ENCODE data around the gene LAMA1. TPM values are rescaled to one million over a fixed set of nuclear protein-coding genes. Genes with fewer than 3 reads are reported as not detected.

The LAMA1 gene
- total RNA-seq, 4 donors from 2014 or later = 1.1 to 4.6 (median 1.3) TPM

GRCh38 chr18:7032537-7032936 is 85.1 kb downstream of the LAMA1 start:
- TF ChIP-seq CTCF (IDR thresholded peaks at IDR 0.05; ENCODE audit: low read depth) = no peak

- no peak for TF ChIP-seq CTCF (IDR thresholded peaks at IDR 0.05; ENCODE audit: low read depth)
Observed at GRCh38 chr18:7028625-7029024, 89.0 kb downstream of the LAMA1 start.

GRCh38 chr18:7025194-7025593 is 92.4 kb downstream of the LAMA1 start:
- TF ChIP-seq CTCF (IDR thresholded peaks at IDR 0.05; ENCODE audit: low read depth) = no peak

GRCh38 chr18:7023581-7023980 is 94.0 kb downstream of the LAMA1 start:
- no peak for TF ChIP-seq CTCF (IDR thresholded peaks at IDR 0.05; ENCODE audit: low read depth)

- no peak for TF ChIP-seq CTCF (IDR thresholded peaks at IDR 0.05; ENCODE audit: low read depth)
Observed at GRCh38 chr18:7023063-7023580, 94.5 kb downstream of the LAMA1 start.

- no peak for TF ChIP-seq CTCF (IDR thresholded peaks at IDR 0.05; ENCODE audit: low read depth)
Observed at GRCh38 chr18:7021994-7022840, 95.4 kb downstream of the LAMA1 start.

GRCh38 chr18:7020995-7021777 is 96.4 kb downstream of the LAMA1 start:
- no peak for TF ChIP-seq CTCF (IDR thresholded peaks at IDR 0.05; ENCODE audit: low read depth)
